Ovary (tissue), 3 donors: ENCODE results near the gene SASH3.

Experiments used
- EP300 ChIP-seq: sonication (generic); formaldehyde crosslinking; IDR thresholded peaks from one replicate; pipeline ENCODE4 v1.6.1; 2017; ENCODE audit warnings: antibody characterized with exemption
- POLR2A ChIP-seq: fragments of 450-650 bp; IDR thresholded peaks from one replicate; pipeline ENCODE4 v1.6.1; 2017; ENCODE audit warnings: antibody characterized with exemption, mild to moderate bottlenecking, moderate library complexity
- TF ChIP-seq, protein P1 (sequence below), 3 donors: fragments of 450-650 bp in 2 of 3; fragments of 200-600 bp in 1 of 3; IDR thresholded peaks; one replicate each; pipeline versions ENCODE4 v1.5.1 to v1.8.0; 2016 to 2022; ENCODE audit warnings: antibody characterized with exemption in 3 of 3, mild to moderate bottlenecking in 1 of 3
- donor health status: DM: no; HTN: no; CAD: no.

GRCh38 chrX:129768186-129768585, 11.6 kb upstream of the SASH3 start:
- TF ChIP-seq, protein P1, sequence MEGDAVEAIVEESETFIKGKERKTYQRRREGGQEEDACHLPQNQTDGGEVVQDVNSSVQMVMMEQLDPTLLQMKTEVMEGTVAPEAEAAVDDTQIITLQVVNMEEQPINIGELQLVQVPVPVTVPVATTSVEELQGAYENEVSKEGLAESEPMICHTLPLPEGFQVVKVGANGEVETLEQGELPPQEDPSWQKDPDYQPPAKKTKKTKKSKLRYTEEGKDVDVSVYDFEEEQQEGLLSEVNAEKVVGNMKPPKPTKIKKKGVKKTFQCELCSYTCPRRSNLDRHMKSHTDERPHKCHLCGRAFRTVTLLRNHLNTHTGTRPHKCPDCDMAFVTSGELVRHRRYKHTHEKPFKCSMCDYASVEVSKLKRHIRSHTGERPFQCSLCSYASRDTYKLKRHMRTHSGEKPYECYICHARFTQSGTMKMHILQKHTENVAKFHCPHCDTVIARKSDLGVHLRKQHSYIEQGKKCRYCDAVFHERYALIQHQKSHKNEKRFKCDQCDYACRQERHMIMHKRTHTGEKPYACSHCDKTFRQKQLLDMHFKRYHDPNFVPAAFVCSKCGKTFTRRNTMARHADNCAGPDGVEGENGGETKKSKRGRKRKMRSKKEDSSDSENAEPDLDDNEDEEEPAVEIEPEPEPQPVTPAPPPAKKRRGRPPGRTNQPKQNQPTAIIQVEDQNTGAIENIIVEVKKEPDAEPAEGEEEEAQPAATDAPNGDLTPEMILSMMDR (IDR thresholded peaks at IDR 0.05) = no peak
- TF ChIP-seq EP300 (no peak), POLR2A (no peak)
